Measurements from ENCODE around the gene MYL4.

DNA sequence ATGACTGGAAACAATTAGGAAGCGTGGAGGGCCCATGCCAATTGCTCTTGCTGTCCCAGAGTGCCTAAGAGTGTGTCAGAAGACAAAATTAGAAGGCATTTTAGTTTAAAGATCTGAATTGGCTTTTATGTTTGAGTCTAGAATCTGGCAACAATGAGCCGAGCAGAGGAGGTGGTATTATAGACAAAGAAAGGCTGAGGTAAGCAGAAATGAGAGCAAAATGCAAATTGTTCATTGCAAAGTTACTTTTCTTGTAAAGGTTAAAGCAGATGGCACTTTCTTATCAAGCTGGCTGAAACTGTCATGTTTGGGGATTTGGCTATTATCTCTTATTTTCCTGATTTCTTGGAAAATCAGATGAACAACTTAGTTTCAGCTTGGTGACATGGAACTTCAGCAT lies 3.3 kb downstream of the MYL4 start:
- TF ChIP-seq, protein P1, sequence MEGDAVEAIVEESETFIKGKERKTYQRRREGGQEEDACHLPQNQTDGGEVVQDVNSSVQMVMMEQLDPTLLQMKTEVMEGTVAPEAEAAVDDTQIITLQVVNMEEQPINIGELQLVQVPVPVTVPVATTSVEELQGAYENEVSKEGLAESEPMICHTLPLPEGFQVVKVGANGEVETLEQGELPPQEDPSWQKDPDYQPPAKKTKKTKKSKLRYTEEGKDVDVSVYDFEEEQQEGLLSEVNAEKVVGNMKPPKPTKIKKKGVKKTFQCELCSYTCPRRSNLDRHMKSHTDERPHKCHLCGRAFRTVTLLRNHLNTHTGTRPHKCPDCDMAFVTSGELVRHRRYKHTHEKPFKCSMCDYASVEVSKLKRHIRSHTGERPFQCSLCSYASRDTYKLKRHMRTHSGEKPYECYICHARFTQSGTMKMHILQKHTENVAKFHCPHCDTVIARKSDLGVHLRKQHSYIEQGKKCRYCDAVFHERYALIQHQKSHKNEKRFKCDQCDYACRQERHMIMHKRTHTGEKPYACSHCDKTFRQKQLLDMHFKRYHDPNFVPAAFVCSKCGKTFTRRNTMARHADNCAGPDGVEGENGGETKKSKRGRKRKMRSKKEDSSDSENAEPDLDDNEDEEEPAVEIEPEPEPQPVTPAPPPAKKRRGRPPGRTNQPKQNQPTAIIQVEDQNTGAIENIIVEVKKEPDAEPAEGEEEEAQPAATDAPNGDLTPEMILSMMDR (conservative IDR thresholded peaks at IDR 0.05), result no peak
- TF ChIP-seq ZFX (IDR thresholded peaks at IDR 0.05), result no peak
